ENCODE results near the gene ABCB7.

DNA sequence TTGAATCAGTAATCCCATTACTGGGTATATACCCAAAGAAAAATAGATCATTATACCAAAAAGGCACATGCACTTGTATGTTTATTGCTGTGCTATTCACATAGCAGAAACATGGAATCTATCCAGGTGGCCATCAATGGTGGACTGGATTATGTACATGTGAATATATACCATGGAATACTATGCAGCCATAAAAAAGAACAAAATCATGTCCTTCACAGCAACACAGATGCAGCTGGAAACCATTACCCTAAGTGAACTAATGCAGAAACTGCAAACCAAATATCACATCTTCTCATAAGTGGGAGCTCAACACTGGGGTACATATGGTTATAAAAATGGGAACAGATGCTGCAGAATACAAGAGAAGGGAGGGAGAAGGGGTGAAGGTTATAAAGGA is 110.7 kb downstream of the ABCB7 start:
- TF ChIP-seq, protein P1, sequence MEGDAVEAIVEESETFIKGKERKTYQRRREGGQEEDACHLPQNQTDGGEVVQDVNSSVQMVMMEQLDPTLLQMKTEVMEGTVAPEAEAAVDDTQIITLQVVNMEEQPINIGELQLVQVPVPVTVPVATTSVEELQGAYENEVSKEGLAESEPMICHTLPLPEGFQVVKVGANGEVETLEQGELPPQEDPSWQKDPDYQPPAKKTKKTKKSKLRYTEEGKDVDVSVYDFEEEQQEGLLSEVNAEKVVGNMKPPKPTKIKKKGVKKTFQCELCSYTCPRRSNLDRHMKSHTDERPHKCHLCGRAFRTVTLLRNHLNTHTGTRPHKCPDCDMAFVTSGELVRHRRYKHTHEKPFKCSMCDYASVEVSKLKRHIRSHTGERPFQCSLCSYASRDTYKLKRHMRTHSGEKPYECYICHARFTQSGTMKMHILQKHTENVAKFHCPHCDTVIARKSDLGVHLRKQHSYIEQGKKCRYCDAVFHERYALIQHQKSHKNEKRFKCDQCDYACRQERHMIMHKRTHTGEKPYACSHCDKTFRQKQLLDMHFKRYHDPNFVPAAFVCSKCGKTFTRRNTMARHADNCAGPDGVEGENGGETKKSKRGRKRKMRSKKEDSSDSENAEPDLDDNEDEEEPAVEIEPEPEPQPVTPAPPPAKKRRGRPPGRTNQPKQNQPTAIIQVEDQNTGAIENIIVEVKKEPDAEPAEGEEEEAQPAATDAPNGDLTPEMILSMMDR (conservative IDR thresholded peaks at IDR 0.05; ENCODE audit: low read length) = no peak
- TF ChIP-seq EZH2phosphoT487 (IDR thresholded peaks at IDR 0.05; ENCODE audit: borderline replicate concordance, low read depth, low read length) = no peak
